Activated naive CD4-positive, alpha-beta T cell treated with anti-CD3 and anti-CD28 coated beads for 36 hours (primary cell): ENCODE data around the gene LAIR1. TPM values are rescaled to one million over a fixed set of nuclear protein-coding genes. Genes with fewer than 3 reads are reported as not detected.
A peak's percentile ranks its signal among the peaks of the same experiment; 100 is the strongest.

Experiments
- CTCF ChIA-PET: fragments of 350-600 bp; sonication (Branson Sonifier 250); formaldehyde crosslinking; loops from one replicate; lab custom pipeline; 2021; ENCODE audit warnings: antibody characterized with exemption; lab: Charles Lee
- DNase-seq: peaks from one replicate; pipeline ENCODE4 v3.0.0-alpha.2; 2020
- H3K27ac Mint-ChIP-seq: one replicate; pipeline ENCODE4 v1.8.0; 2021; ENCODE audit warnings: mild to moderate bottlenecking, mixed read lengths
- H3K27me3 Mint-ChIP-seq: one replicate; pipeline ENCODE4 v1.8.0; 2021; ENCODE audit warnings: low read depth, mixed read lengths
- H3K36me3 Mint-ChIP-seq: one replicate; pipeline ENCODE4 v1.8.0; 2021; ENCODE audit warnings: low read depth, mixed read lengths
- H3K4me1 Mint-ChIP-seq: one replicate; pipeline ENCODE4 v1.8.0; 2021; ENCODE audit warnings: low read depth, mixed read lengths
- H3K4me3 Mint-ChIP-seq: one replicate; pipeline ENCODE4 v1.8.0; 2021; ENCODE audit warnings: mild to moderate bottlenecking, moderate library complexity, mixed read lengths
- H3K9me3 Mint-ChIP-seq: one replicate; pipeline ENCODE4 v1.8.0; 2021; ENCODE audit warnings: mixed read lengths
- intact Hi-C: fragments of 100-400 bp; cut with micrococcal nuclease; formaldehyde crosslinking; loops from one replicate; pipeline ENCODE4 v1.15.1; 2023
- total RNA-seq, 2 experiments: library from RNA; stranded (reverse); gene quantifications; one replicate each; pipeline ENCODE4 v1.2.3, GENCODE V29; 2021

The LAIR1 gene
- total RNA-seq, 2 experiments from 2014 or later: 5.2 to 5.7 TPM

DNA sequence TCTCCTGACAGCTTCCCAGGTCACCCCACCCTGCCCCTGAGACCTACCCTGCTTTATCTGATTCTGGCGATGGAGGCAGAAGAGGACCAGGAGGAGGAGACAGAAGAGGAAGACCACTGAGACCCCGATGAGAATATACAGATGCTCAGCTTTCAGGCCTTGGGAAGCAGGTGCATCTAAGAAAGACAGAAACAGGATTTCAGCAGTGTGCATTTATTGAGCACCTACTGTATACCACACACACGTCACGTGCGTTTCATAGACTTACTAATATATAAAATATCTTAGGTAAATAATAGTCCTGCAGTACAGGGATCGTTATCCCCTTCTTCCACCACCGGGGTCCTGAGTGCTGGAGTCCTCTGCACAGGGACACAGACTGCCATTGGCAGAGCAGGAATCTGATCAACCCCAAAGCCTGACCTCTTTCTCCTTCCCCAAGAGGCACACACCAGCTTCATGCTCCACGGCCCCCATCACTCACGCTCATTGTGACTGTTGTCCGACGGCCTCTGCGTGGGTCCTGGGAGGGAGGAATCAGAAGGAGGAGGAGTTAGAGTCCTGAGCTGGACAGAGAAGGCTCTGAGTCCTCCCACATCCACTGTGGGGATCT is 8.2 kb downstream of the LAIR1 start:
- CTCF ChIA-PET: interaction anchor here (1.1 to 3.5 kb wide), 3 partner anchors 16 to 35 kb away, joined by 3 to 27 read pairs (median 6); no protein-coding TSS in a partner anchor
- intact Hi-C loops: no loop called here
- no peak overlapping the region for H3K27ac Mint-ChIP-seq
- no peak for DNase-seq
- H3K4me1 Mint-ChIP-seq: peaks cover 16% of the 10 kb centered on the region
- H3K4me3 Mint-ChIP-seq: no peak overlapping the region
- no peaks in the 10 kb centered on the region for H3K9me3 Mint-ChIP-seq
- H3K27me3 Mint-ChIP-seq: no peaks in the 10 kb centered on the region
- no peaks in the 10 kb centered on the region for H3K36me3 Mint-ChIP-seq

DNA sequence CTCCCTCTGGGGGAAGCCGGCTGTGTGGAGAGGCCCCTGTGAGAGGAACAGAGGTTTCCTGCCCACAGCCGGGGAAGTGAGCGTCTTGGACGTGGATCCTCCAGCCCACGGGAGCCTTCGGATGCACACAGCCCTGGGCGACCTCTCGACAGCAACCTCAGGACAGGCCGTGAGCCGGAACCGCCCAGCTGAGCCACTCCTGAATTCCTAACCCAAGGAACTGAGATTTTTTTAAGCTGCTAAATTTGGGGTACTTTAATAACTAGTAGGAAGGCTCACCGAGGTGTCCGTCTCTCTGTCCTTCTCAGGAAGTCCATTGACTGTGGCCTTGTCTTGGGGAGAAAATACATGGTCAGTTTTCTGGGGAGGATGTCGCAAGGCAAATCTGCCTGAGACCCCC is 9.1 kb downstream of the LAIR1 start:
- Mint-ChIP-seq H3K27ac (no peak overlapping the region), H3K9me3 (no peaks in the 10 kb centered on the region), H3K27me3 (no peaks in the 10 kb centered on the region), H3K4me1 (peaks cover 7% of the 10 kb centered on the region), H3K4me3 (no peak overlapping the region), H3K36me3 (no peaks in the 10 kb centered on the region)
- intact Hi-C loops: no loop called here
- no peak for DNase-seq
- CTCF ChIA-PET: interaction anchor here (0.6 to 3.5 kb wide), 4 partner anchors 17 to 35 kb away, joined by 3 to 27 read pairs (median 15); no protein-coding TSS in a partner anchor

DNA sequence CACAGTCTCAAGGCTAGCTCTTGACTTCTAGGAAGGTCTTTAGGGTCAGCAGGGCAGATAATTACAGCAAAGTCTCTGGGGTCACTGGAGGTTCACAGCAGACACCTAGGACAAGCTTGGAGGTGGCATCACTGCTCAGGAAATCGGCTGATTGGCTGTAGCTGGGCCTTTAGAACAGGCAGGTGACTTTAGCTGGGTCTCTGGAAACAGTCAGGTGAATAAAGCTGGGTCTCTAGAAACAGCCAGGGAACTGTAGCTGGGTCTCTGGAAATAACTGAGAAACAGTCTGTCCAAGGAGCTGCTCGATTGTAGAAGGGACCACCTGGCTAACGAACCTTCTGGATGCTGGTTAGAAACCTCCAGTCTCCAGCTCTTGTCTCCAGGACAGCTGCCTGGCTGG is 10.0 kb downstream of the LAIR1 start:
- Mint-ChIP-seq H3K4me1 (peaks cover 3% of the 10 kb centered on the region), H3K4me3 (no peak overlapping the region), H3K36me3 (no peaks in the 10 kb centered on the region), H3K27ac (no peak overlapping the region), H3K9me3 (no peaks in the 10 kb centered on the region), H3K27me3 (no peaks in the 10 kb centered on the region)
- CTCF ChIA-PET: interaction anchor here (0.6 to 3.5 kb wide), 7 partner anchors 10 to 36 kb away, joined by 3 to 27 read pairs (median 3); partner anchors contain the start of genes LAIR1 and LILRA4
- intact Hi-C loops: loop anchor here (1.0 kb wide), 1 partner anchor 29 kb away; no protein-coding TSS in a partner anchor
- no peak for DNase-seq

DNA sequence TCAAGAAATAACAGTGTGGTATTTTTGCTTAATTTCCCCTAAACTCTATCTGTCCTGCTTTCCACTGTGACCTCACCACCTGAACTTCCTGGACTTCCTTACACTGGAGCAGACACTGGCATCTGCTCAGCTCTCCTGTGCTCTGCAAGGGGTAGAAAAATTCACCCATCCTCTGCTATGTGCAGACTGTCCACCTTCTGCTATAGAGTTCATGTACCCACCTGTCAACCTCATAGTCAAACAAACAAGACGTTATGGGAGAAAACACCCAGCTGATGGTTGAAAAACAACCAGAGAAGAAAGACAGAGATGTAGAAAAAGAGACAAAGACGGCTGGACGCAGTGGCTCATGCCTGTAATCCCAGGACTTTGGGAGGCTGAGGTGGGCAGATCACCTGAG is 12.2 kb downstream of the LAIR1 start:
- CTCF ChIA-PET: interaction anchor here (0.9 to 3.2 kb wide), 2 partner anchors 27 to 31 kb away, joined by 4 to 27 read pairs; no protein-coding TSS in a partner anchor
- no peak overlapping the region for H3K4me3 Mint-ChIP-seq
- intact Hi-C loops: no loop called here
- H3K27me3 Mint-ChIP-seq: no peaks in the 10 kb centered on the region
- H3K27ac Mint-ChIP-seq: no peak overlapping the region
- H3K36me3 Mint-ChIP-seq: no peaks in the 10 kb centered on the region
- no peak for DNase-seq
- H3K9me3 Mint-ChIP-seq: no peaks in the 10 kb centered on the region
- H3K4me1 Mint-ChIP-seq: peaks cover 3% of the 10 kb centered on the region

DNA sequence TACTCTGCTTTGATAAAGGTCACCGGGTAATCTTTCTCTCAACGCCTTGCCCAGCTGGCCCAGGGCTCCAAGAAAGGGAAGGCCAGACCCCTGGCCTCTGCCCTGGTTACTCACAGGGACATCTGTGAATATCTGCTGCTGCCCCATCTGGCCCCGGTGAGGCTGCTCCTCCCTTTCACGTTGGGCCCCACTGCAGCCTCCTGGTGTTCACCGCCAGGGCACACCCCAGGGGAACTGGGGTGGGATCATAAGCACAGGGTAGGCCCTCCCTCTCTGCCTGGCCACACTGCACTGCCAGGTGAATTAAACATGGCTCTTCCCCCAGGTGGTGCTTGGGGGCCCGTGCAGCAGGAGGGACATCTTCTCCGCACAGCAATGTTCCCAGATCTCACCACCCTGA is 12.7 kb downstream of the LAIR1 start:
- Mint-ChIP-seq H3K36me3 (no peaks in the 10 kb centered on the region), H3K4me3 (no peak overlapping the region), H3K4me1 (peaks cover 3% of the 10 kb centered on the region), H3K9me3 (no peaks in the 10 kb centered on the region), H3K27ac (no peak overlapping the region), H3K27me3 (no peaks in the 10 kb centered on the region)
- no peak for DNase-seq
- intact Hi-C loops: no loop called here
- CTCF ChIA-PET: interaction anchor here (1.4 kb wide), 1 partner anchor 27 kb away, joined by 3 read pairs; no protein-coding TSS in a partner anchor

DNA sequence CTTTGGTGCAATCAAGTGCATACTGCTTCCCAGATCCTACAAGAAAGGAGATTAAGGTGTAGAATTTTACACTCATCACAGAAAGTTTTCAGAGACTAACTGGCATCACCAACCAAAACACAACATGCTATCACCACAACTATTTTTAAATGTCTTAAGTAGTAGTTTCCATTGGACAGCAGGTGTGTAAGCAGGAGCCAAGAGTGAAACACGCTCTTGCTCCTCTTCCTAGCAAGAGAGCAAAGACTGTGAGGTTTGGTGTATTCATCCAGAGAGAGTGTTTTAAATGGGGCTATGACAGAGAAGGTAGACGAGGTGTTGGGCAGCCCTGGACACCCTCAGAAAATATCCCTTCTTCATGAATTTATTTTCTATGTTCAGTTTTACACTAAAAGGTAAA is 13.3 kb downstream of the LAIR1 start:
- no peaks in the 10 kb centered on the region for H3K36me3 Mint-ChIP-seq
- intact Hi-C loops: no loop called here
- H3K27me3 Mint-ChIP-seq: no peaks in the 10 kb centered on the region
- H3K9me3 Mint-ChIP-seq: no peaks in the 10 kb centered on the region
- DNase-seq: no peak
- CTCF ChIA-PET: interaction anchor here (1.2 to 1.4 kb wide), 2 partner anchors 27 to 40 kb away, joined by 3 to 5 read pairs; no protein-coding TSS in a partner anchor
- no peak overlapping the region for H3K27ac Mint-ChIP-seq
- H3K4me3 Mint-ChIP-seq: no peak overlapping the region
- H3K4me1 Mint-ChIP-seq: peaks cover 3% of the 10 kb centered on the region

DNA sequence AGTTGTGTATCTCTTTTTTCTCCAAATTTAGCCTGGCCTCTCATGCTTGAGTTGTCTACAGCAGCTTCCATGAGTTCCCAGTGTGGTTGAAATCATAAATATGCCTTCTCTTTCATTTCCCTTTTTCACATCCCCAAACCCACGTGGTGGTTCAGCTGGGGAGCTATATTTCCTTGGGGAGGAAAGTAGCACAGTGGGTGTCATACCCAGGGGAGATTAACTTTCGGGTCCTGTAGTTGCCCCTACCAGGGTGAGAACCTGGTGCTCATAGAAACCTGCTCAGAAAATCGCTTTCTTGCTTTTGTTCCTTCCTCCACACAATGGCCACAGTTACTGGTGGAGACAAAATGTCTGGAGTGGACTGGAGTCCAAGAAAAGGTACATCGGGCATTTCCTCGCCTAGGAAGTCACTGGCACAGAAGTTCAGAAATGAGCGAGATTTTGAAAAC is 18.8 kb downstream of the LAIR1 start:
- Mint-ChIP-seq H3K4me3 (no peak overlapping the region), H3K36me3 (no peaks in the 10 kb centered on the region), H3K27ac (no peak overlapping the region), H3K9me3 (no peaks in the 10 kb centered on the region), H3K4me1 (no peaks in the 10 kb centered on the region), H3K27me3 (no peaks in the 10 kb centered on the region)
- DNase-seq: no peak
- CTCF ChIA-PET: no interaction called here
- intact Hi-C loops: no loop called here

DNA sequence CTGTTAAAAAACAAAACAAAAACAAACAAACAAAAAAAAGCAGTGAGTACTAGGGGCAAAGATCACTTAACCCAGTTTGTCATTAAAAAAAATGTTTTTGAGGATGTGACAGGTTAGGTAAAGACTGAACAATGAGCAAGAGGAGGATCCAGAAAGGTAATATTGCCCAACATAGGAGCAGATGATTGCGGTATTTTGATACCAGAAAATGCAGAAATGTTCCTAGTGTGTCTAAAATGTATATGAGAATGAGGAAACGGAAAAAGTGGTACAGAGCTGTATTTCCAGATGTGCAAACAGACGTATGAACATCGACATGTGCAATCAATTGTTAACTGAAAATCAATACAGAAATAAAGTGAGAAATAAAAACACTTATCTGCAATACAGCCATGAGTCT is 20.9 kb downstream of the LAIR1 start:
- H3K9me3 Mint-ChIP-seq: no peaks in the 10 kb centered on the region
- no peaks in the 10 kb centered on the region for H3K4me1 Mint-ChIP-seq
- no peak for DNase-seq
- peaks cover 4% of the 10 kb centered on the region for H3K27me3 Mint-ChIP-seq
- H3K4me3 Mint-ChIP-seq: no peak overlapping the region
- intact Hi-C loops: no loop called here
- no peaks in the 10 kb centered on the region for H3K36me3 Mint-ChIP-seq
- CTCF ChIA-PET: interaction anchor here (0.6 kb wide), 2 partner anchors 11 to 173 kb away, joined by 3 read pairs; no protein-coding TSS in a partner anchor
- H3K27ac Mint-ChIP-seq: no peak overlapping the region

DNA sequence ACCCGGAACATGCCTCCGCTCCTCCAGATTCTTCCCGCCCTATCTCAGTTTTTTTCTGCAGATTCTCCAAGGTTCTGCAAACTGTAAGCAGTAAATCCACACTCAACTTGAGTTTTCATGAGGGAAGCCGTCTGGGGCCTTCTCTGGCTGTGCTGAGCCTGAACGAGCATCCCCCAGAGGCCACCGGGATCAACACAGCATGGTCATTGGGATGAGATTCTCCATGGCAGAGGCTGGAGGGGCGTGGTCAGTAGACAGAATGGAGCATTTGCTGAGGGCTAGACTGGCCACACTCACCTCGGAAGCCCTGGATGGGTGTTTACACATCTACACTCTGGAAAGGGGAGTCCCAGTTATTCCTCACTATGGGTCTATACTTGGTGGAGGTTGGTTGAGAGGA is 23.4 kb downstream of the LAIR1 start:
- DNase-seq: no peak
- CTCF ChIA-PET: no interaction called here
- Mint-ChIP-seq H3K4me1 (no peaks in the 10 kb centered on the region), H3K36me3 (no peaks in the 10 kb centered on the region), H3K4me3 (no peak overlapping the region), H3K9me3 (no peaks in the 10 kb centered on the region), H3K27ac (no peak overlapping the region), H3K27me3 (peaks cover 4% of the 10 kb centered on the region)
- intact Hi-C loops: no loop called here

DNA sequence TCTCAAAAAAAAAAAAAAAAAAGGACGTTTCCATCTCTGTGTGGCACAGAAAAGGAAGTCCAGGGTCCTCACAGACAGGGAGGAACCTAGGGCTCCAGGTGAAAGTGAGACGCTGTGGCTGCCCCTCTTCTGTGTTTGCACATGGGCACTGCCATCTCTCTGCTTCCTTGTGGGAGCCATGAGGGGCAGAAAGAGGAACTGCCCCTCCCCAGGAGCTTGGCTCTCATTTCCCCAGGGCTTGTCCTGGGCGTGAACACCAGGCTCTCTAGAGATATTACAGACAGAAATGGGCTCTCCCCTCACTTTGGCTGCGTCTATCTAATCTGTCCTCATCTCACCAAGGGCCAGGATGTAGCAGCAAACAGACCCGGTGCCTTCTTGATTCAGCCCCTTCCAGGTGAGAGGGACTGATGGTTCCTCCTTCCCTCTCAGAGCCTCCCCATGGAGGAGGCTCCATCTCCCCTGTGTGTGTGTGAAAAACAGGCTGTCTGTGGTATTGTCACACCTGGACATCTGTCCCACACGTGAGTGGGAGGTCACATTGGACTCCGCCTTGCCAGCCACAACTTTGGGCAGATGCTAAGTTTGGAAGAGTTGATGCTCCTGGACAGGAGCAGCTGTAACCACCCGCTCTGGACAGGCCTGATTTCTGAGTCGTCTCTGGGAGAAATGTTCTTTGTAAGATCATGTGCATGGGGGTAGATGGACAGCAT is 24.9 kb downstream of the LAIR1 start:
- Mint-ChIP-seq H3K27me3 (peaks cover 4% of the 10 kb centered on the region), H3K4me1 (no peaks in the 10 kb centered on the region), H3K36me3 (no peaks in the 10 kb centered on the region), H3K27ac (no peak overlapping the region), H3K4me3 (no peak overlapping the region), H3K9me3 (no peaks in the 10 kb centered on the region)
- CTCF ChIA-PET: interaction anchor here (0.7 kb wide), 1 partner anchor 15 kb away, joined by 3 read pairs; no protein-coding TSS in a partner anchor
- DNase-seq: peak; percentile 2
- intact Hi-C loops: no loop called here

DNA sequence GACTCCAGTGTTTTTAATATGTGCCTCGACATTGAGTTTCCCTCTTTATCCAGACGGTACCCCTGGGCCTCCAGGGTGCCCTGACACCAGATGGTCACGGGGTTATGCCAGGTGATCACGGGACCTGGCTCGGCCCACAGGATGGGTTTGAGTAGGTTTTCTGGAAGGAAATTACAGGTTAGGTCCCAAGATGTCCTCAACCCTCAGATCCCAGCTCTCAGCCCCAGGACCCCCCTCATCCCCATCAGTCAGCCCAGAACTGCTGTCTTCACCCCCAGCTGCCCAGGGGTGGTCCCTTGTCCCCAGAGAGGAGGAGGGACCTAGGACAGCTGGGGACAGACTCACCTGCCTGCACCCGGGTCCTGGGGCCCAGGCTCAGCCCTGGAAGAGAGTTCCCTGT is 26.2 kb downstream of the LAIR1 start:
- no peak for DNase-seq
- no peak overlapping the region for H3K4me3 Mint-ChIP-seq
- H3K9me3 Mint-ChIP-seq: no peaks in the 10 kb centered on the region
- peaks cover 4% of the 10 kb centered on the region for H3K27me3 Mint-ChIP-seq
- no peak overlapping the region for H3K27ac Mint-ChIP-seq
- H3K4me1 Mint-ChIP-seq: no peaks in the 10 kb centered on the region
- intact Hi-C loops: no loop called here
- CTCF ChIA-PET: no interaction called here
- H3K36me3 Mint-ChIP-seq: no peaks in the 10 kb centered on the region

DNA sequence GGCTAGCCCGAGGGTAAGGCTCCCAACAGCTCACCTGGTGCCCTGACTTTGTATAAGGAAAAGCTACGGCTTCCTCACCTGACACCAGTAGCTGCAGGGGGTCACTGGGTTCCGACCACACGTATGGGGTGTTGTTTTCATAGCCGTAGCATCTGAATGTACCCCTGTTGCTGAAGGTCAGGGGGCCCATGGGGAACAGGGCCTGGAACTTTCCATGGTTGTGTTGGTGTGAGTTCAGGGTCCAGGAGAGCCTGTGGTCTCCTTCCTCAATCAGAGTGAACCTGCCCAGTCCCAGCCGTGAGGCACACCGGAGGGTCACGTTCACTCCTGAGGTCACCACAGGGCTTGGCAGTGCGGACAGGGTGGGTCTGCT is 26.9 kb downstream of the LAIR1 start:
- CTCF ChIA-PET: no interaction called here
- intact Hi-C loops: no loop called here

More for the DNA sequence above, 26.9 kb downstream of the LAIR1 start:
- H3K27me3 Mint-ChIP-seq: peaks cover 4% of the 10 kb centered on the region
- no peak overlapping the region for H3K27ac Mint-ChIP-seq
- H3K4me1 Mint-ChIP-seq: no peaks in the 10 kb centered on the region
- H3K36me3 Mint-ChIP-seq: no peaks in the 10 kb centered on the region
- no peak overlapping the region for H3K4me3 Mint-ChIP-seq
- no peak for DNase-seq
- no peaks in the 10 kb centered on the region for H3K9me3 Mint-ChIP-seq
